ENCODE results near the gene ST3GAL4. TPM values are rescaled to one million over a fixed set of nuclear protein-coding genes. Genes with fewer than 3 reads are reported as not detected.
"Not testable (repeated sequence)": the region's sequence is repeated elsewhere in the genome, so short reads cannot be mapped to it uniquely, and the experiment has no call there.

ST3GAL4 gene, protein sequence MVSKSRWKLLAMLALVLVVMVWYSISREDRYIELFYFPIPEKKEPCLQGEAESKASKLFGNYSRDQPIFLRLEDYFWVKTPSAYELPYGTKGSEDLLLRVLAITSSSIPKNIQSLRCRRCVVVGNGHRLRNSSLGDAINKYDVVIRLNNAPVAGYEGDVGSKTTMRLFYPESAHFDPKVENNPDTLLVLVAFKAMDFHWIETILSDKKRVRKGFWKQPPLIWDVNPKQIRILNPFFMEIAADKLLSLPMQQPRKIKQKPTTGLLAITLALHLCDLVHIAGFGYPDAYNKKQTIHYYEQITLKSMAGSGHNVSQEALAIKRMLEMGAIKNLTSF
- 30.1 TPM for total RNA-seq (ENCODE audit: insufficient read depth, low replicate concordance)

DNA sequence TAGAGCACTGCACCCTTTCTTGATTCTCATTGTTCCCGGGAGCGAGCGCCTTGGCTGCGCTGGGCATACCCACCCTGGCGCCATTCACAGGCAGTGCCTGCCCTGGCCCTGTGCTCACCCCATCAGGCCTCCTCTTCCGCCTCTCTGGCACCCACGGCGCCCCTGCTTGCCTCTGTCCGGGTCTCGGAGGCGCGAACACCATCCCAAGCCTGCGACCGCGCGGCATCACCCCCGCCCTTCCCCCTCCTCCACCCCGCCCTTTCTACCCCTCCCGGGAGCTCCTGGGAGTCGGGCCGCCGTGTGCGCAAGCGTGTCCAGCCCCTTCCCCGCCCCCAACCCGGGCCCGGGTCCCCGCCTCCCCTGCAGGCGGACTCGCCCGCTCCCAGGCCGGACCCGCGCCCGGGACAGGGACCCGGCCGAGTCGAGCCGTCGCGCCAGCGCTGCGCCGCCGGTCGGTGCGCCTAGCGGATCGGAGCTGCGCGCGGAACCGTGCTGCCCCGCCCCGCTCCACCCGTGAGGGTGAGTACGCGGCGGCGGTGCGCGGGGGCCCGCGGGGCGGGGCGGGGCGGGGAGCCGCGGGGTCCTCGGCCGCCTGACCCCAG lies at the start of gene ST3GAL4:
TSS of gene ST3GAL4 (plus strand) at position 363 of the 602 bp plus-strand sequence. CDS start 50,470 bp downstream, outside the sequence.
- DNase-seq (ENCODE audit: low spot score), result peak; percentile 87

DNA sequence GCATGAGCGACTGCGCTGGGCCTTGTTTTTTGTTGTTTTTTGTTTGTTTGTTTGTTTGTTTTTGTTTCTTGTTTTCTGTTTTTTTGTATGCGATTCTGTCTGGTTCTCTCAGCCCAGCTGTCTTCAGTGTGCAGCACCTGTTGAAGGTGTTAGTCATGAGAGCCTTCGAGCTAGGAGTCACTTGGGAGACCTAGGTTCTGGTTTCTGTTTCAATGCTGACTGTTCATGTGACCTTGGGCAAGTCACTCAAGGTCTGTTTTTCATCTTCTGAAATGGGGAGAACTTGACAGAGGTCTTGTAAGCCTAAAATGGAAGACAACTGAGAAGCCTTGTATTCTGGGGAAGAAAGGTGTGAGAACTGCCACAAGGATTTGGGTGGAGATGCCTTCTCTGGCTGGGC lies 49.8 kb upstream of the ST3GAL4 start:
- no peak for DNase-seq (ENCODE audit: low spot score)

GRCh38 chr11:126307706-126308105 lies 47.8 kb upstream of the ST3GAL4 start:
- peak; percentile 32 for DNase-seq (ENCODE audit: low spot score)

GRCh38 chr11:126308271-126308671 lies 47.2 kb upstream of the ST3GAL4 start:
- no peak for DNase-seq (ENCODE audit: low spot score)

DNA sequence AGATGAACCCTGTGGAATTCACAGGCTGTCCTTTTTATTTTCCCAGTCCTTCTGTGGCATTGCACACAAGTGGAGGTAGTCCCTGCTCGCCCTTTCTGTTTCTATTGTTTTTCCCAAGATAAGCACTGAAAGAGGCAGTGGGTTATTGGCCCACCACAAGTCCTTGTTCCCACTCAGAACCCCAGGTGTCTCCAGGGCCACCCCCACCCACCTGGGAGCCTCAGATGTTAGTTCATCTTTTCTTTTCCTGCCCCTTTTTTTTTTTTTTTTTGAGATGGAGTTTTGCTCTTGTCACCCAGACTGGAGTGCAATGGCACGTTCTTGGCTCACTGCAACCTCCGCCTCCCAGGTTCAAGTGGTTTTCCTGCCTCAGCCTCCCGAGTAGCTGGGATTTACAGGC lies 46.7 kb upstream of the ST3GAL4 start:
- DNase-seq (ENCODE audit: low spot score), result not testable (repeated sequence)

GRCh38 chr11:126310200-126310991 lies 45.1 kb upstream of the ST3GAL4 start:
- peak; percentile 86 for DNase-seq (ENCODE audit: low spot score)

GRCh38 chr11:126310992-126311310 lies 44.5 kb upstream of the ST3GAL4 start:
- no peak for DNase-seq (ENCODE audit: low spot score)

DNA sequence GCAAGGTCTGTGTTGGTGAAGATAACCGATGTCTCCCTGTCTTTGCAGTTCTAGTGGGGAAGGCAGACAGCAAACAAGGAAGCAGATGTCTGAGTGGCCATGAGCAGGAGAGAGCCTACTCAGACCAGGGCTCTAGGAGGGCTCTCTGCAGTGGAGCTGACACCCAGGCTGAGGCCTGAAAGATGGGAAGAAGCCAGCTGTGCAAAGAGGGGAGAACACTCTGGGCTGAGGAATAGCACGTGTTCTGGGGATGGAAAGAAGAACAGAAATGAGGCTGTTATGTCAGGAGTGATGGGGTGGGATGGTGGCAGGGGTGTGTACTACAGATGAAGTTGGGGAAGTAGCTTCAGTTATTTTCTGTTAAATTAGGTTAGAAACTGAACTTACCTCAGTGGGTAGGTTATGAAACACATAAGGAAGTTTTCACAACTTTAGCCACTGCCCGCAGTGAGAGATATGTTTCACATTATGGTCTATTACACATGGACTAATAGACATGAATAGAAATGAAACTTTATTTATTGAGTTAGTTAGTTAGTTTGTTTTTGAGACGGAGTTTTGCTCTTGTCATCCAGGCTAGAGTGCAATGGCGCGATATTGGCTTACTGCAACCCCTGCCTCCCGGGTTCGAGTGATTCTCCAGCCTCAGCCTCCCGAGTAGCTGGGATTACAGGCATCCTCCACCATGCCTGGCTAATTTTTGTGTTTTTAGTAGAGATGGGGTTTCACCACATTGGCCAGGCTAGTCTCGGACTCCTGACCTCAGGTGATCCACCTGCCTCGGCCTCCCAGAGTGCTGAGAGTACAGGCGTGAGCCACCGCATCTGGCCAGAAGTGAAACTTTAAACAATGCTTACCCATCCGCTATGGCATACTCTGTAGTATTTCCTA lies 43.8 kb upstream of the ST3GAL4 start:
- no peak for DNase-seq (ENCODE audit: low spot score)

DNA sequence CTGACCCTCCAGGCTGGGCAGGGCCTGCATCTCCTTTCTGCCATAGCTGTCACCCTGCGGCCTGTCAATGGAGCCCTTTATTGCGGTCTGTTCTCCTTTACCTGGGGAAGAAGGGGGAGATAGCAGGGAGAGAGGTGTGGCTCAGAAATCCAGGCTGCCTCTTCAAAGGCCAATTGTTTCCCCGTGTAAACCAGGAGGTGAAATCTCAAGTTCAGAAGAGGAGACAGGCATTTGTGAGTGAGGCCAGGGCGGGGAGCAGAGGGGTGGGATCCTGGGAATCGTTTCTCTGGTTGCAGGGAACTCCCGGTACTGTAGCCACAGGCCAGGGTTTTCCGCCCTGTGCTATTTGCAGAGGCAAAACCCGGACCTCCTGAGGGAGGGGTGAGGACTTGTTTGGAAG lies 42.5 kb upstream of the ST3GAL4 start:
- no peak for DNase-seq (ENCODE audit: low spot score)

GRCh38 chr11:126313826-126314225 lies 41.7 kb upstream of the ST3GAL4 start:
- DNase-seq (ENCODE audit: low spot score), result no peak

DNA sequence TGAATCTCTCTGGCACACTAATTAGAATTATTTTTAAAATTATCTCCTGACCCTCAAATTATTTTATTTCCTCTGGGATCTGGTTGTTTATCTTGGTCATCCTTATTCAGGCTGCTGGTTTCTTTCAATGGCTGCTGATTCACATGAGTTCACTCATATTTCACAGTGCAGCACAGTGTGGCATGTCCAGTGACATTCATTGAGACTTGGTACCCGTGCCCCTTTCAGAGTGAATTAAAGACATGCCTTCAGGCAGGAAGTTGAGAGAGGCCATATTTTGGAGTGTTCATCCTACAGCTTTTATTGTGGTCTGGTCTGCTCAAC lies 38.1 kb upstream of the ST3GAL4 start:
- DNase-seq (ENCODE audit: low spot score), result no peak

DNA sequence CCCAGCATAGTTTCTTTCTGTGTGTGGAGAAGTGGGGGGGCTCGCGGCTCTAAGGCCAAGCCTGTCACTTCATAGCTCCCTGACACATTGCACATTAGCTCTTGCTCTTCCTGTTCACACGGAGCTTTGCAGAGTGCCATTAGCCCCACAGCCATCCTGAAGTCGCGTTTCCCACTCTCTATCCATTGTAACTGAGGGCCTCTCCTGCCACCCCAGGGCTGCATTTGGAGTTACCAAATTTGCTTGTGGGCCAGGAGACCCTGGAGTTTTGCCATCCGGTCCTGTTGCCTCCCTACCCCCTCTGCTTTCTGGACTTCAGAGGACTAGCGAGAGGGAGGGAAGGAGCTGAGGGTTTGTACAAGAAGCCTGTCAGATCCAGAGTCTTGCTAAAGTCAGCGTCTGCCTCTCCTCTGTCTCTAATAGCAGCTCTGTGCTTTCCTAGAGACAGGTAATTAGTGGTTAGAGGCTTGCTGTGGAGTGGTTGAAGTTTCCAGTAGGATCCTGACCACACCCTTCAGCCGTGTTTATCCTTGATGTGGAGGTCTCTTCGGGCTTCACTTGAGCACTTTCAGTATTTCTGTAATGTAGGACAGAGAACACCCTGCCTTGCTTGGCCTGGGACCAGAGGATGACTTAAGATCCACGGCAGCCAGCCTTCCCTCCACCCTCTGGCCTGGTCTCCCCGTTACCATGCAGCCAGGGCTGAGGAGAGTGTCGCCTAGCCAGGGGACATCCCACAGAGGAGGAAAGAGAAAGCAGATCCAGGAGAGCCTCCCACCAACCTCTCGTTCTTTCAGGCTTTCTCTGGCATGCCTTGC lies 37.5 kb upstream of the ST3GAL4 start:
- peak; percentile 96 for DNase-seq (ENCODE audit: low spot score)

- peak; percentile 99 for DNase-seq (ENCODE audit: low spot score)
Measured at GRCh38 chr11:126318574-126319373, 36.7 kb upstream of the ST3GAL4 start.

DNA sequence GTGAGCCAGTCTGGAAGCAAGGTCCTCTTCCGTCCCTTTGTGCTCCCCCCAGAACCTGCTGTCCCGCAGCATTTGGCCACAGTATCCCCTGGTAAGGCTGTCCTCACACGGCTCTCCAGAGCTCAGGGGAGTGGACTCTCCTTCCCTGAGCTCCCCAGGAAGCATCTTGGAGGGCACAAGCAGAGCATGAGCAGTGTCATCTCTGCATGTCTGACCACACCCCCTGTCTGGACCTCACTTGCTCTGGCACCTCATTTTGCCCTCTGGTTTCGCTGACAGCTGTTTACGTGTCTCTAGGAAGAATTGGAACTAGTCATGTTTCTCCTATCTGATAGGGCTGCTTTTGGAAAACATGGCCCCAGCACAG lies 36.1 kb upstream of the ST3GAL4 start:
- DNase-seq (ENCODE audit: low spot score), result no peak

GRCh38 chr11:126322996-126323395 lies 32.5 kb upstream of the ST3GAL4 start:
- no peak for DNase-seq (ENCODE audit: low spot score)

- DNase-seq (ENCODE audit: low spot score), result no peak
Measured at GRCh38 chr11:126327281-126328000, 28.0 kb upstream of the ST3GAL4 start.

DNA sequence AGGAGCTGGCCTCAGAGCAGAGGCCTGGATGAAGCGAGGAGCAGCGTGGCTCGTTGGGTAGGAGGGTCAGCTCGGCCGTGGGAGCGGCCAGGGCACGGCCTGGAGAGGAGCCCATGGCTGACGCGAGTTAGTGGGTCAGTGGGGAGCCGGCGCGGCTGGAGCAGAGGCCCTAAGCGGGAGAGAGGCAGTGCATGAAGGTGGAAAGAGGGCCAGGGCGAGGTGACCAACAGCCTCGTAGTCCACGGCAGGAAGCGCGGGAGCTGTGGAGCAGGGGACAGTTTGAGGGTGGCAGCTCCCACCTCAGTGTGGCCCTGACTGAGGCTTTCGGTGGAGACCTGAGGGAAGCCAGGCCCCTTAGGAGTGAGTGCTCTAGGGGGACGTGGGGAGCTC lies 27.5 kb upstream of the ST3GAL4 start:
- DNase-seq (ENCODE audit: low spot score), result no peak

DNA sequence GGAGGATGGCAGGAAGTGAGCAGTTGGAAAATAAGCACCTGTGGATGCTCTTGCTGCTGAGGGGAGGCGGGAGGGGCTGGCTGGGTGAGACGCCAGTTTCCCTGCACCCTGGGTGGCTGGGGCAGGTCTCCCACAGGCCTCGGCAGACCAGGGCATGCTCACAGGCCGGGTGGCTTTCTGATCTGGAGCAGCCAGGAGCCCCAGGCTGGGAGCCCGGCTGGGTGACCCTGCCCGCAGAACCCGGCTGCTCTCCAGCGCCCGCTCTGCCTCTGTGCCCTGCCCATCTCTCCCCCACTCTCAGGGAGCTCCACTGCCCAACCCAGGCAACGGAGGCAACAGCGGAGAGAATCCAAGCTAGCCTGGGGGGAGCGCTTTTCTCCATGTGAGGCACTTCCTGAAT lies 27.0 kb upstream of the ST3GAL4 start:
- DNase-seq (ENCODE audit: low spot score), result no peak

DNA sequence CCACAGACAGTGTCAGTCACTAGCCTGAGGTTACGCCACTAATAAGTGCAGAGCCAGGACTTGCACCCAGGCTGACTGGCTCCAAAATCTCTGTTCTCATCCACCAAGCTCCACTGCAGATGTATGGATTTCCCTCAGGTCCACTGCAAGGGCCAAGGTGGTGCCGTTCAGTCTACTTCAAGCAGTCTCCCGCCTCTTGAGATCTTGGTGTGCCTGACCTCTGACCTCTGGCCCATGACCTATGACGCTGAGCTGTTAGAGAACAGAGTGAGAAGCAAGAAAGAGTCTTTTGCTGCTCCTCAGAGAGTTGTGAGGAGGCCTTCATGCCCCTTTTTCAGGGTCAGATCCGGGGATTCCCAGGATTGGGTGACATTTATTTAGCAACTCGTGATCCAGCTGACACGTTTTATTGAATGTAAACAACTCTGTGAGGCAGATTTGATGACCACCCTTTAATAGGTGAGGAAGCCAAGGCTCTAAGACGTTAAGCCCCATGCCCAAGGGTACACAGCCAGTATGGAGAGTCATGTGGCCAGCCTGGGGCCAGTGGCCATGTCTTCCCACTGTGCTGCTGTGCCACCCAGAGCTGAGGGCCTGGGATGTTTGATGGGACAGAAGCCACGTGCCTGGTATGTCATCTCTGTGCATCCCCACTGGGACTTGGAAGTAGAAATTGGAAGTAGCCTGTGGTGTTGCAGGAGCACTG lies 26.4 kb upstream of the ST3GAL4 start:
- no peak for DNase-seq (ENCODE audit: low spot score)

Data from umbilical cord (tissue), 2 donors.